Heart left ventricle (tissue), 13 donors: Measurements from ENCODE around the gene ERC1.

Experiments used
- CTCF ChIP-seq, 12 donors: fragments of 200-600 bp; sonication (generic) in 4 of 12; IDR thresholded peaks; one replicate each; pipeline versions ENCODE4 v1.5.0 to v1.8.0; 2018 to 2022; ENCODE audit warnings: antibody characterized with exemption in 12 of 12, mild to moderate bottlenecking in 5 of 12
- POLR2A ChIP-seq, 2 donors: fragments of 450-650 bp; IDR thresholded peaks; one replicate each; pipeline ENCODE4 v1.6.1; 2017; ENCODE audit warnings: antibody characterized with exemption in 2 of 2, mild to moderate bottlenecking in 2 of 2, moderate library complexity in 2 of 2
- donor health status: ischemic (EF 13 %, LVEDD 7.1; RV severe dilation, severe dysfunction).
- donor health status: DM: no; HTN: yes; CAD: no.
- donor health status: DM: no; HTN: no; CAD: no.
- donor health status: ischemic (EF 25% LVEDD 6.9; RV normal size, moderate dysfunction).
- donor health status: ischemic (EF 25% LVEDD 5.7; RV mildly dilated, moderate dysfunction).
- donor health status: ischemic (EF 35%, LVEDD 5.7; RV mildly dilated, moderate dysfunction).
- donor health status: nonischemic (EF 11% LVEDD 7.7; RV severe dilation, severe dysfunction).
- donor health status: DM: yes; HTN: yes; CAD: no.
- donor health status: PGD.
- donor health status: ischemic (EF 29% LVEDD 5.4; RV normal size, mild dysfunction).
- donor health status: nonischemic (EF 23%, LVEDD 6.1; RV moderate dilation, normal function).

DNA sequence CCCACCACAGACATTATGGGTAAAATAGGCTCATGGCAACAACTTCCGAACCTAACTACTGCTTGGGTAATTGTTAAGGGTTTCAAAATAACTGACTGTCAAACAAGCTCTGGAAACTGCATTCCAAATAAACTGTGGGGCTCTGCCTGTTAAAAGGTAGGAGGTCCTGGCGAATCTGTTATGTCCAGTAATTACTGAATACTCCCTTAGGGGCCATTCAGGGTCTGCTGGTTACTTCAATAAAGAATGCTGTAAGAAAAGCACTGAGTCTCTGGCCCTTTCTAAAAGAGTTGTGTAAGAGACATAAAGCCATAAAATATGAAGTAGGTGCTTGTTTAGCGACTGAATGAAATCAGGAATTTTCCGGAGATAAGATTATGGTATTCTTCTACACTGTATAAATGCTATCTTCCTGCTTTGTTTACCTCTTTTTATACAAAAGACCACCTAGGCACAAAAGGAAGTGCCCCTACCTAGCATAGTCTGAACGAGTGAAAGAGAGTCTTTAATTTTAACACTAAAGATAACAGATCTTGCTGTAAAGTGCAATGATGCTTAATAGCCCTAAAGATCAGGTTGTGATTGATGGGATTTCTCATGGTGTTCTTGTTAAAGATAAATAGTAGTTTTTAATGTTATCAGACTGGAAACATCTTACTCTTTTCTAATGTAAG, 475.6 kb downstream of the ERC1 start:
- no peak for TF ChIP-seq CTCF (IDR thresholded peaks at IDR 0.05)
- TF ChIP-seq POLR2A (IDR thresholded peaks at IDR 0.05) = no peak
